Ascending aorta (tissue), 2 donors: ENCODE results near the gene OLIG2. TPM values are rescaled to one million over a fixed set of nuclear protein-coding genes. Genes with fewer than 3 reads are reported as not detected.

ENCODE experiments used
- DNase-seq, 2 donors: peaks; one replicate each; pipeline ENCODE4 v3.0.0-alpha.2; 2019; ENCODE audit warnings: low spot score in 2 of 2
- H3K27ac ChIP-seq, 2 donors: fragments of 200-600 bp; sonication (generic); one replicate each; pipeline ENCODE4 v1.5.1; 2016 to 2017; ENCODE audit warnings: mild to moderate bottlenecking in 1 of 2
- H3K27me3 ChIP-seq: fragments of 200-600 bp; sonication (generic); one replicate; pipeline ENCODE4 v1.5.1; 2017
- H3K36me3 ChIP-seq, 2 donors: fragments of 200-600 bp; sonication (generic); one replicate each; pipeline ENCODE4 v1.5.1; 2016
- H3K4me1 ChIP-seq, 2 donors: fragments of 200-600 bp; sonication (generic); one replicate each; pipeline ENCODE4 v1.5.1; 2016 to 2017; ENCODE audit warnings: mild to moderate bottlenecking in 1 of 2
- H3K4me3 ChIP-seq, 2 donors: fragments of 200-600 bp; sonication (generic); one replicate each; pipeline ENCODE4 v1.5.1; 2016 to 2017; ENCODE audit warnings: mild to moderate bottlenecking in 1 of 2
- H3K9me3 ChIP-seq, 2 donors: fragments of 200-600 bp; sonication (generic); one replicate each; pipeline ENCODE4 v1.5.1; 2016
- intact Hi-C: fragments of 100-400 bp; cut with DNase I; formaldehyde crosslinking; loops from one replicate; pipeline ENCODE4 v1.15.1; 2023
- total RNA-seq: library from RNA; depleted of rRNA; stranded (reverse); fragments of >200 nt; gene quantifications from one replicate; pipeline ENCODE4 v1.1.0, GENCODE V29; 2016
- TF ChIP-seq, protein P1 (sequence below), 3 experiments: fragments of 200-600 bp in 2 of 3; fragments of 450-650 bp in 1 of 3; sonication (generic) in 2 of 3; IDR thresholded peaks; one replicate each; pipeline ENCODE4 v1.5.1; 2016 to 2019; ENCODE audit warnings: antibody characterized with exemption in 3 of 3, mild to moderate bottlenecking in 1 of 3, moderate library complexity in 1 of 3

OLIG2 gene
- total RNA-seq, 1 donor from 2014 or later = not detected

DNA sequence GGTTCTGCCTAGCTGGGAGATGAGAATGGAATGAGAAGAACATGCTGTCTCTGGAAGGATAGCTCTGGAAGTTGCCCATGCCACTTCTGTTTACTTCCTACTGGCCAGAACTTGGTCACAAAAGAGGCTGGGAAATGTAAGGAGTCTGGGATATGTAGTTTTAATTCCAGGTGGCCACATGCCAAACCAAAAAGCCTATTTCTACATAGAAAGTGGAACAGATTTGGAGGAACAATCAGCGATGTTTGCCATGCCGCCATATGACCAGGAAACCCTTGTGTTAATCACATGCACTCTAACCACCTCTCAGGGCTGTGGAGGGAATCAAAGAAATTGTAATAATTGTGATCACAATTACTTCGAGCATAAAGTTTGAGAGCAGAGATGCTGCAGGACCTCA, 10.0 kb upstream of the OLIG2 start:
- Histone ChIP-seq H3K36me3 (no peaks in the 10 kb centered on the region), H3K4me3 (no peak overlapping the region), H3K27ac (no peak overlapping the region), H3K27me3 (no peaks in the 10 kb centered on the region), H3K4me1 (no peaks in the 10 kb centered on the region), H3K9me3 (no peaks in the 10 kb centered on the region)
- intact Hi-C loops = no loop called here
- TF ChIP-seq, protein P1, sequence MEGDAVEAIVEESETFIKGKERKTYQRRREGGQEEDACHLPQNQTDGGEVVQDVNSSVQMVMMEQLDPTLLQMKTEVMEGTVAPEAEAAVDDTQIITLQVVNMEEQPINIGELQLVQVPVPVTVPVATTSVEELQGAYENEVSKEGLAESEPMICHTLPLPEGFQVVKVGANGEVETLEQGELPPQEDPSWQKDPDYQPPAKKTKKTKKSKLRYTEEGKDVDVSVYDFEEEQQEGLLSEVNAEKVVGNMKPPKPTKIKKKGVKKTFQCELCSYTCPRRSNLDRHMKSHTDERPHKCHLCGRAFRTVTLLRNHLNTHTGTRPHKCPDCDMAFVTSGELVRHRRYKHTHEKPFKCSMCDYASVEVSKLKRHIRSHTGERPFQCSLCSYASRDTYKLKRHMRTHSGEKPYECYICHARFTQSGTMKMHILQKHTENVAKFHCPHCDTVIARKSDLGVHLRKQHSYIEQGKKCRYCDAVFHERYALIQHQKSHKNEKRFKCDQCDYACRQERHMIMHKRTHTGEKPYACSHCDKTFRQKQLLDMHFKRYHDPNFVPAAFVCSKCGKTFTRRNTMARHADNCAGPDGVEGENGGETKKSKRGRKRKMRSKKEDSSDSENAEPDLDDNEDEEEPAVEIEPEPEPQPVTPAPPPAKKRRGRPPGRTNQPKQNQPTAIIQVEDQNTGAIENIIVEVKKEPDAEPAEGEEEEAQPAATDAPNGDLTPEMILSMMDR (IDR thresholded peaks at IDR 0.05) = no peak
- no peak for DNase-seq

DNA sequence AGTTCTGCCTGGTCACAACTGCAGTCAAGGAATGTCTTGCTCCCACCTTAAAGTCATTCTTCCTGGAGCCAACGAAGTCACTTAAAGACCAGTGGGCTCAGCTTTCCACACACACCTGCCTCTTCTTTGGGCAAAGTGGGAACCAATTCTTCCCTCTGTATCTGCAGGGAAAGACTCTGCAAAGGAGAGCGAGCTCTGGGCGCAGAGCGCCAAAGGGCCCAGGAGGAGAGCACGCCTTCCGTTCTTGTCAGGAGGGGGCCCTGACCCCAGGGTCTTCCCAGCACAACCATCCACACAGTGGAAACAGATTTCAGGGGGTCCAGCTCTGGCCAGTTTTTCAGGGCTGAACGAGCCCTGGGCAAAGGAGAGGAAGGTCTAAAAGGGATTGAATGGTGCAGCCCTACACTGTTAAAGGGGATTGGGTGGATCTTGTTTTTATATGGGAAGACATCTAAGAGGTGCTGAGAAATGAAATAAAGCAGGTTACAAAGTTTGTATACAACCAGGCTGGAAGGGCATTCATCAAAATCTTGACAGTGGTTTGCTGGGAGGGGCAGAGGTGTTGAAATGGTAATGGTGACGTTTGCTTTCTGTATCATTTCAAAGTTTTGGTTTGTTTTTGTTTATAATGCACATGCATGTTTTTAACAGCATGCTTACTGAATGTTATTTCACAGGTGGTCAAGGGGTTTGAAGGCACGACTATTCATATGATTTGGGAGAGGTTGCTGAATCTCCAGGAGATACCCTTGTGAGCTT, 6.8 kb upstream of the OLIG2 start:
- TF ChIP-seq, protein P1 (IDR thresholded peaks at IDR 0.05) = no peak
- Histone ChIP-seq H3K9me3 (no peaks in the 10 kb centered on the region), H3K27me3 (no peaks in the 10 kb centered on the region), H3K27ac (no peak overlapping the region), H3K36me3 (no peaks in the 10 kb centered on the region), H3K4me3 (no peak overlapping the region), H3K4me1 (no peaks in the 10 kb centered on the region)
- intact Hi-C loops = no loop called here
- no peak for DNase-seq

DNA sequence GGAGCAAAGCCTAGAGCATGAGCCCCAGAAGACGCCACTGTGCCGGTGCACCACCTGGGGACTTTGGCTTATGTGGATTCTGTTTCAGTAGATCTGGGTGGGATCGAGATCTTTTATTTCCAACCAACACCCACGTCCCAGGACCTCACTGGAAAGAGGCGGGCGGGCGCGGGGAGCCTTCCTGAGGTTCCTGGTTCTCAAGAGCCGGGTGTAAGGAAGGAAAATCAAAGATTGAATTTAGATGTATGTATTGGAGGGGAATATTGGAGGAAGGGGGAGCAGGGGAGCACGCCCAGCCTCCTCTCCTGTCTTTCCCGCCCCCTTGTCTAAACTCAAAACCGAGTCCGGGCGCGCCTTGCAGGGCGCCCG, 6.2 kb upstream of the OLIG2 start:
- TF ChIP-seq, protein P1 (IDR thresholded peaks at IDR 0.05) = no peak
- DNase-seq = no peak
- Histone ChIP-seq H3K4me1 (no peaks in the 10 kb centered on the region), H3K9me3 (no peaks in the 10 kb centered on the region), H3K27me3 (no peaks in the 10 kb centered on the region), H3K27ac (no peak overlapping the region), H3K36me3 (no peaks in the 10 kb centered on the region), H3K4me3 (no peak overlapping the region)
- intact Hi-C loops = no loop called here

DNA sequence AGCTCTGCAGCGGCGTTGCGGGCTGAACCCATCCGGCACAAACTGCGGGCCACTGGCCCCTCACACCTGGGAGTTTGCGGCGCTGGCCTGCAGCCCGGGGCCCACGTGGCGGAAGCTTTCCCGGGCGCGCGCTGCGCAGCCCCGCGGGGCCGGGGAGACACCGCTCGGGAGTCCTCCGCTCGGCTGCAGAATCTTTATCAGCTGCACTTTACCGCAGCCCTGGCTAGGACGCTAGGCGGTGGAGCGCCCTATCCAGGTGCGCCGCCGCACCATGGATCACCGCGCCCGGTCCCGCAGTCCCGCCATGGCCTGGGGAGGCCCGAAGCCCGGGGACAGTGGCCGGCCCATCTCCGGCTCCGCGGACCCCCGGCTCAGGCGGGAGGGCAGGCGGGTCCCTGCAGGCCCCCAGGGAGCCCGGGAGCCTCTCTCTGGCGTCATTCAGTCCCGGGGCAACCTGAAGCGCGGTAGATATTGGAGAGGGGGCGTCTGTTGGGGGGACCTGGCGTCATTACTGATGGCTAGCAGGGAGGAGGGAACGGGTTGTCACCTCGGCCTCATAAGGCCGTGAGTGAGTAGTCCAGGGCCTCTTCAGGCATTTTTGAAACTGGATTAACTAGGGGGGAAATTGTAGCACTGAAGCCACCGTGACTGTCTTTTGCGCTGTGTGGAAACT, 5.7 kb upstream of the OLIG2 start:
- no peaks in the 10 kb centered on the region for H3K9me3 ChIP-seq
- no peaks in the 10 kb centered on the region for H3K27me3 ChIP-seq
- DNase-seq = no peak
- TF ChIP-seq, protein P1 (IDR thresholded peaks at IDR 0.05) = no peak
- no peak overlapping the region for H3K27ac ChIP-seq
- no peak overlapping the region for H3K4me3 ChIP-seq
- H3K36me3 ChIP-seq = no peaks in the 10 kb centered on the region
- intact Hi-C loops = no loop called here
- H3K4me1 ChIP-seq = no peaks in the 10 kb centered on the region

DNA sequence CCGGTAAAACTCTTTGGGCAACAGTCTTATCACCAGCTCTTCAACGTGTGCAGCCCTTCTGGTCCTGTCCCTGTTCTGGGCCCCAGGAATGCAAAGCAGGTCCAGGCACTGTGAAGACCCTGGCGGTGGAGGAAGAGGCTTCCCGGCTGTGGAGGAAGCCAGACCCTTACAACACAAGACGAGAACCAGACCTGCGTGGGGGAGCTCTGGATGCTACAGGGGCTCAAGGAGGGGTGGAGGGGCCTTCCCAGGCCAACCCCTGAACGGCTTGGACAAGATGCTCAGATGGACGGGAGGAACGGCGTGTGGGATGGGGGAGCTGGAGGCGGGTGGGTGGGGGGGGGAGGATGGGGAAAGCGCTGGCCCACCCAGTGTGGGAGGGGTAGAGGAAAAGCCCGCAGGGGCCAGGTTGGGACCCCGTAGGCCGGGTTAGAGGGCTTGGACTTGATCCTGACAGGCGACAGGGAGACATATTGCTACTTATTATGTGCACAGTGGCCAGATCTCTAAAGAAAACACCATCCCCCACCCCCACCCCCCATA, 5.1 kb upstream of the OLIG2 start:
- TF ChIP-seq, protein P1 (IDR thresholded peaks at IDR 0.05) = no peak
- Histone ChIP-seq H3K27me3 (no peaks in the 10 kb centered on the region), H3K4me1 (no peaks in the 10 kb centered on the region), H3K36me3 (no peaks in the 10 kb centered on the region), H3K9me3 (no peaks in the 10 kb centered on the region), H3K27ac (no peak overlapping the region), H3K4me3 (no peak overlapping the region)
- intact Hi-C loops = no loop called here
- DNase-seq = no peak
